IMR-90 (cell line): Measurements from ENCODE around the gene PRM2. TPM values are rescaled to one million over a fixed set of nuclear protein-coding genes. Genes with fewer than 3 reads are reported as not detected.

Experiments used
- MAFK ChIP-seq: IDR thresholded peaks from 2 replicates; pipeline ENCODE4 v1.6.1; 2012; ENCODE audit warnings: low read depth, low read length, improper control_type of control experiment
- microRNA-seq, 2 experiments: library from miRNA; stranded (forward) in 1 of 2; unstranded in 1 of 2; fragments of 10-50 nt in 1 of 2; fragments of <30 nt in 1 of 2; gene quantifications in 1 of 2; microRNA quantifications in 1 of 2; one replicate each; pipeline versions ENCODE3 to v1.1.0; 2013 to 2020; ENCODE audit not compliant: insufficient read depth in 1 of 2, insufficient read length in 1 of 2, unreplicated experiment in 1 of 2
- polyA plus RNA-seq, 3 experiments: library from polyadenylated mRNA; depleted of rRNA; stranded (reverse); fragments of >200 nt; gene quantifications; 2 replicates each; pipeline ENCODE4 v1.2.3, GENCODE V29; 2012; ENCODE audit warnings: low replicate concordance in 1 of 3
- small RNA-seq, 5 experiments: library from RNA; depleted of rRNA; stranded (forward); fragments of <200 nt; gene quantifications; one replicate each; pipeline ENCODE3, GENCODE V24; 2012
- total RNA-seq: library from RNA; depleted of rRNA; stranded (reverse); fragments of >200 nt; gene quantifications from 2 replicates; pipeline ENCODE4 v1.2.3, GENCODE V29; 2012; rRNA removed
- TF ChIP-seq, protein P1 (sequence below): fragments of 150-350 bp; IDR thresholded peaks from 2 replicates; pipeline ENCODE4 v1.6.1; 2016; ENCODE audit warnings: low read depth, mild to moderate bottlenecking, low read length, moderate library complexity, borderline replicate concordance

The PRM2 gene
- total and polyA plus RNA-seq, 2 of the 4 experiments (the other 2 are of a cell fraction) = not detected

DNA sequence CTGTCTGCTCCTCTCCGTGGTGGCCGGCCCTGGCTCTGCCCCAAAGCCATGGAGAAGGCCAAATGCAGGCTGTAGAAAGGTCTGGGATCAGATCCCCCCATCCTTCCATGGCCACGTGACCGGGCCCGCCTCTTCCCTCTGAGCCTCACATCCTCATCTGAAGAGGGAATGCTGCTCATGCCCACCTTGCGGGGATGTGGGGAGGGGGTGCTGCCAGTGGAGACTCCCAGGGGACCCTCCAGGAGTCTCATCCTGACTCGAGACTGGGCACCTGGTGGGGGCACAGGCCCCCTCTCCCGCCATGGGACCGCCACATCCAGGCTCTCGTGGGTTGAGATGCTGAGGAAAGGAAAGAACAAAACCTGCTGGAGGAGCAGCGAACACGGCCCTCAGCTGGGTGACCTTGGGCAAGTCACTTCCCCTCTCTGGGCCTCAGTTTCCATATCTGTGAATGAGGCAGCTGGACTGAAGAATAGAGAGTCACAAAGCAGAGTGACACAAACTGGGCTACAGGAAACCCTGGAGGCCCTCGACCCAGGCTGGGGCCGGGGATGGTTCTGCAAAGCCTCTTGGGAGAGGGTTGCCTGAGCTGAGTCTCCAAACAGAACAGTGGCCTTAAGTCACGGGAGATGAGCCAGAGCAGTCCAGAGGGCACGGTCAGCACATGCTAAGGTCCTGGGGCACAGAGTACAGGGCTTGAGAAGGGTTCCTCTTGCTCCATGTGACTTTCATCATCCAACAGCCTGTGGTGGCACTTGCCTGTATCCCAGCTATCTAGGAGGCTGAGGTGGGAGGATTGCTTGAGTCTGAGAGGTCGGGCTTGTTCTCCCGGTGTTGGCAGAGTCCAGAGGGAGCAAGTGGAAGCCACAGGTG is 50.4 kb downstream of the PRM2 start (continued):
- TF ChIP-seq, protein P1, sequence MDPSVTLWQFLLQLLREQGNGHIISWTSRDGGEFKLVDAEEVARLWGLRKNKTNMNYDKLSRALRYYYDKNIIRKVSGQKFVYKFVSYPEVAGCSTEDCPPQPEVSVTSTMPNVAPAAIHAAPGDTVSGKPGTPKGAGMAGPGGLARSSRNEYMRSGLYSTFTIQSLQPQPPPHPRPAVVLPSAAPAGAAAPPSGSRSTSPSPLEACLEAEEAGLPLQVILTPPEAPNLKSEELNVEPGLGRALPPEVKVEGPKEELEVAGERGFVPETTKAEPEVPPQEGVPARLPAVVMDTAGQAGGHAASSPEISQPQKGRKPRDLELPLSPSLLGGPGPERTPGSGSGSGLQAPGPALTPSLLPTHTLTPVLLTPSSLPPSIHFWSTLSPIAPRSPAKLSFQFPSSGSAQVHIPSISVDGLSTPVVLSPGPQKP = no peak
- TF ChIP-seq MAFK = no peak

Small RNAs within 50 kb of the gene (microRNA-seq; reads per million reads assigned to microRNA genes)
- gene MIR548H2 (ENCODE audit: insufficient read depth in 1 of 2, insufficient read length in 1 of 2, unreplicated experiment in 1 of 2) (0 reads per million in 2 experiments), gene RF00019 (ENCODE audit: insufficient read depth, insufficient read length) (not detected), gene RF00554 (ENCODE audit: insufficient read depth, insufficient read length) (not detected)

Small RNAs within 50 kb of the gene (small RNA-seq; reads per million reads assigned to genes)
- 0 reads per million in 5 experiments for gene MIR548H2
- gene RF00019 = 0 reads per million in 5 experiments
- 0 reads per million in 5 experiments for gene RF00554

Other genes with a start within 250 kb of the PRM2 start
- 2.0 and 2.2 TPM in 2 replicates for gene SOCS1, start 20.3 kb downstream of the PRM2 start, total RNA-seq
- gene SOCS1, start 20.3 kb downstream of the PRM2 start, polyA plus RNA-seq (2012; rRNA removed) = 19.9 and 22.0 TPM in 2 replicates
- not detected in 2 replicates for gene TNP2, start 7.2 kb downstream of the PRM2 start, total RNA-seq
- gene TNP2, start 7.2 kb downstream of the PRM2 start, polyA plus RNA-seq (2012; rRNA removed) = not detected in 2 replicates
- not detected in 2 replicates for gene PRM3, start 2.9 kb downstream of the PRM2 start, total RNA-seq
- gene PRM3, start 2.9 kb downstream of the PRM2 start, polyA plus RNA-seq (2012; rRNA removed) = not detected in 2 replicates
- not detected in 2 replicates for gene PRM1, start 4.8 kb upstream of the PRM2 start, total RNA-seq
- not detected in 2 replicates for gene PRM1, start 4.8 kb upstream of the PRM2 start, polyA plus RNA-seq (2012; rRNA removed)
- gene RMI2, start 69.0 kb upstream of the PRM2 start, total RNA-seq = 3.2 and 5.8 TPM in 2 replicates
- gene RMI2, start 69.0 kb upstream of the PRM2 start, polyA plus RNA-seq (2012; rRNA removed) = 4.0 and 5.6 TPM in 2 replicates